ENCODE data around the gene LIG1. TPM values are rescaled to one million over a fixed set of nuclear protein-coding genes. Genes with fewer than 3 reads are reported as not detected.

LIG1 gene
- total RNA-seq, 1 experiment from 2014 or later = 116 TPM

- H3K4me1 ChIP-seq (replicated peaks; ENCODE audit: insufficient read depth) = no peaks in the 10 kb centered on the region
- DNase-seq = no peak
- no peaks in the 10 kb centered on the region for H3K9me2 ChIP-seq (ENCODE audit: insufficient read depth)
- POLR2A ChIA-PET (ENCODE audit: unreplicated experiment) = no interaction called here
- no peaks in the 10 kb centered on the region for H4K20me1 ChIP-seq (ENCODE audit: insufficient read depth)
- no peak overlapping the region for H3K27ac ChIP-seq
- H3K4me2 ChIP-seq = no peak overlapping the region
- no peaks in the 10 kb centered on the region for H3K9me3 ChIP-seq (ENCODE audit: insufficient read depth, low read depth)
- H3K4me3 ChIP-seq = no peak overlapping the region
- TF ChIP-seq EZH2 (IDR thresholded peaks at IDR 0.05; ENCODE audit: low read depth) = no peak
- no peak for TF ChIP-seq CTCF (conservative IDR thresholded peaks at IDR 0.05)
- H3F3A ChIP-seq (ENCODE audit: insufficient read depth, low read depth) = peaks cover 7% of the 10 kb centered on the region; the same call in 1 of the 2 replicates
- no peaks in the 10 kb centered on the region for H3K79me2 ChIP-seq (ENCODE audit: low read depth)
- intact Hi-C loops (cut with micrococcal nuclease; ENCODE audit: unreplicated experiment) = no loop called here
- no peak overlapping the region for H2AFZ ChIP-seq
- peaks cover 25% of the 10 kb centered on the region for H3K36me3 ChIP-seq (ENCODE audit: low read depth)
- CTCF ChIA-PET = no interaction called here
- no peaks in the 10 kb centered on the region for H3K27me3 ChIP-seq (ENCODE audit: insufficient read depth, low read depth)
- BruUV-seq (replicated peaks) = no TSS peak
Measured at GRCh38 chr19:48149430-48149829, 20.7 kb downstream of the LIG1 start.

- no peak overlapping the region for H3K27ac ChIP-seq
- intact Hi-C loops (cut with micrococcal nuclease; ENCODE audit: unreplicated experiment) = no loop called here
- peaks cover 25% of the 10 kb centered on the region for H3K36me3 ChIP-seq (ENCODE audit: low read depth)
- no peak overlapping the region for H2AFZ ChIP-seq
- H3K79me2 ChIP-seq (ENCODE audit: low read depth) = no peaks in the 10 kb centered on the region
- no peaks in the 10 kb centered on the region for H3K9me2 ChIP-seq (ENCODE audit: insufficient read depth)
- ChIA-PET POLR2A (ENCODE audit: unreplicated experiment) (no interaction called here), CTCF (no interaction called here)
- no peak overlapping the region for H3K4me3 ChIP-seq
- DNase-seq = no peak
- H3K9me3 ChIP-seq (ENCODE audit: insufficient read depth, low read depth) = no peaks in the 10 kb centered on the region
- no peaks in the 10 kb centered on the region for H3K27me3 ChIP-seq (ENCODE audit: insufficient read depth, low read depth)
- TF ChIP-seq CTCF (conservative IDR thresholded peaks at IDR 0.05) (no peak), EZH2 (IDR thresholded peaks at IDR 0.05; ENCODE audit: low read depth) (no peak)
- H4K20me1 ChIP-seq (ENCODE audit: insufficient read depth) = no peaks in the 10 kb centered on the region
- H3K4me1 ChIP-seq (replicated peaks; ENCODE audit: insufficient read depth) = no peaks in the 10 kb centered on the region
- H3F3A ChIP-seq (ENCODE audit: insufficient read depth, low read depth) = peaks cover 7% of the 10 kb centered on the region; the same call in 1 of the 2 replicates
- BruUV-seq (replicated peaks) = no TSS peak
- no peak overlapping the region for H3K4me2 ChIP-seq
Measured at GRCh38 chr19:48148576-48148975, 21.6 kb downstream of the LIG1 start.

GRCh38 chr19:48147597-48148175 lies 22.5 kb downstream of the LIG1 start:
- no peak overlapping the region for H3K27ac ChIP-seq
- BruUV-seq (replicated peaks) = no TSS peak
- H3K9me2 ChIP-seq (ENCODE audit: insufficient read depth) = no peaks in the 10 kb centered on the region
- ChIA-PET POLR2A (ENCODE audit: unreplicated experiment) (no interaction called here), CTCF (no interaction called here)
- no peaks in the 10 kb centered on the region for H3K9me3 ChIP-seq (ENCODE audit: insufficient read depth, low read depth)
- H3K36me3 ChIP-seq (ENCODE audit: low read depth) = peaks cover 25% of the 10 kb centered on the region
- TF ChIP-seq EZH2 (IDR thresholded peaks at IDR 0.05; ENCODE audit: low read depth) = no peak
- no peak for TF ChIP-seq CTCF (conservative IDR thresholded peaks at IDR 0.05)
- DNase-seq = peak in 1 of 2 experiments; percentile 21
- intact Hi-C loops (cut with micrococcal nuclease; ENCODE audit: unreplicated experiment) = no loop called here
- H3K27me3 ChIP-seq (ENCODE audit: insufficient read depth, low read depth) = no peaks in the 10 kb centered on the region
- no peaks in the 10 kb centered on the region for H3K79me2 ChIP-seq (ENCODE audit: low read depth)
- no peak overlapping the region for H3K4me2 ChIP-seq
- no peak overlapping the region for H2AFZ ChIP-seq
- H4K20me1 ChIP-seq (ENCODE audit: insufficient read depth) = no peaks in the 10 kb centered on the region
- no peak overlapping the region for H3K4me3 ChIP-seq
- 0 out of 2 replicates have a peak, but pooled peaks cover under 1% of the 10 kb centered on the region for H3F3A ChIP-seq (ENCODE audit: insufficient read depth, low read depth)
- no peaks in the 10 kb centered on the region for H3K4me1 ChIP-seq (replicated peaks; ENCODE audit: insufficient read depth)

All from PC-9 (cell line).